WTC11 (cell line): Measurements from ENCODE around the gene SELPLG.

ENCODE experiments used
- FOXJ3 ChIP-seq: sonication (generic); formaldehyde crosslinking; IDR thresholded peaks from 2 replicates; pipeline ENCODE4 v1.9.0; 2021; ENCODE audit warnings: missing genetic modification reagents, mild to moderate bottlenecking, borderline replicate concordance
- NFYB ChIP-seq: sonication (generic); formaldehyde crosslinking; conservative IDR thresholded peaks from 2 replicates; pipeline ENCODE4 v1.8.0; 2022; ENCODE audit warnings: low read depth, missing genetic modification reagents
- NR1H2 ChIP-seq: sonication (generic); formaldehyde crosslinking; IDR thresholded peaks from 2 replicates; pipeline ENCODE4 v1.9.0; 2021; ENCODE audit warnings: mild to moderate bottlenecking, moderate library complexity, missing genetic modification reagents
- TCF7 ChIP-seq: sonication (generic); formaldehyde crosslinking; IDR thresholded peaks from 2 replicates; pipeline ENCODE4 v1.8.0; 2022; ENCODE audit warnings: mild to moderate bottlenecking, low read depth, missing genetic modification reagents, moderate library complexity
- TEAD4 ChIP-seq: sonication (generic); formaldehyde crosslinking; IDR thresholded peaks from 2 replicates; pipeline ENCODE4 v1.8.0; 2022; ENCODE audit warnings: mild to moderate bottlenecking, missing genetic modification reagents
- ZNF121 ChIP-seq: sonication (generic); formaldehyde crosslinking; IDR thresholded peaks from 2 replicates; pipeline ENCODE4 v1.8.0; 2023; ENCODE audit warnings: missing genetic modification reagents
- ZNF396 ChIP-seq: fragments of 250-450 bp; sonication (Bioruptor Pico); IDR thresholded peaks from 2 replicates; pipeline ENCODE4 v1.8.0; 2021; ENCODE audit warnings: mild to moderate bottlenecking, moderate library complexity, borderline replicate concordance
- ZNF416 ChIP-seq: fragments of 250-450 bp; sonication (Bioruptor Pico); IDR thresholded peaks from 2 replicates; pipeline ENCODE4 v1.9.0; 2021; ENCODE audit warnings: mild to moderate bottlenecking, inconsistent platforms
- TF ChIP-seq, protein P1 (sequence below): fragments of 200-600 bp; IDR thresholded peaks from 2 replicates; pipeline ENCODE4 v1.8.0; 2022; ENCODE audit warnings: antibody characterized with exemption
- TF ChIP-seq, protein P2 (sequence below): sonication (generic); formaldehyde crosslinking; IDR thresholded peaks from 2 replicates; pipeline ENCODE4 v1.8.1; 2023; ENCODE audit warnings: mild to moderate bottlenecking, missing genetic modification reagents, borderline replicate concordance
- TF ChIP-seq, protein P3 (sequence below): sonication (generic); formaldehyde crosslinking; IDR thresholded peaks from 2 replicates; pipeline ENCODE4 v1.8.0; 2023; ENCODE audit warnings: mild to moderate bottlenecking, missing genetic modification reagents
- TF ChIP-seq, protein P4 (sequence below): fragments of 250-450 bp; sonication (Bioruptor Pico); IDR thresholded peaks from 2 replicates; pipeline ENCODE4 v2.1.2; 2022; ENCODE audit warnings: mild to moderate bottlenecking, moderate library complexity
- TF ChIP-seq, protein P5 (sequence below): sonication (generic); formaldehyde crosslinking; IDR thresholded peaks from 2 replicates; pipeline ENCODE4 v1.8.0; 2023; ENCODE audit warnings: missing genetic modification reagents, mild to moderate bottlenecking, borderline replicate concordance

DNA sequence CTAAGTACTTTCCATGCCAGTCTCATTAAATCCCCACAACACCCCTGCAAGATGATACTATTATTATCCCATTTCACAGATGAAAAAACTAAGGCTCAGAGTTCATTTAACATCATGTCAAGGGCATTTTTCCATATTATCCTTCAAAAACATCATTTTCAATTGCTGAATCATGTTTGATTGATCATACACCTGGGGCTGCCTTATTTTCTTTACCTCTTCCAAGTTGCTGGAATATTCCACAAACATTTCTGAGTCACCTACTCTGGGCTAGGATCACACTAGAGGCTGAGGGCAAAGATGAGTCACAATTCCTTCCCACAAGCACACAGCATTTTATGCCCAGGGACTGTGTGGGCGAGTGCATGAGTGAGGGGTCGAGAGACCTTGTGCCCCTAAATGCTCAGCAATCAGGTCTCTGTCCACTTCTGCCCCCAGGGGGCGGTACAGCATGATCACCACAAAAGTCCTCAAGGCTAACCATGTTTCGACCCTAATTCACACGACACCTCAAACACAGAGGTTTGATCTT lies 21.7 kb downstream of the SELPLG start:
- no peak for TF ChIP-seq NFYB (CRISPR knock-in tag)
- TF ChIP-seq, protein P1, sequence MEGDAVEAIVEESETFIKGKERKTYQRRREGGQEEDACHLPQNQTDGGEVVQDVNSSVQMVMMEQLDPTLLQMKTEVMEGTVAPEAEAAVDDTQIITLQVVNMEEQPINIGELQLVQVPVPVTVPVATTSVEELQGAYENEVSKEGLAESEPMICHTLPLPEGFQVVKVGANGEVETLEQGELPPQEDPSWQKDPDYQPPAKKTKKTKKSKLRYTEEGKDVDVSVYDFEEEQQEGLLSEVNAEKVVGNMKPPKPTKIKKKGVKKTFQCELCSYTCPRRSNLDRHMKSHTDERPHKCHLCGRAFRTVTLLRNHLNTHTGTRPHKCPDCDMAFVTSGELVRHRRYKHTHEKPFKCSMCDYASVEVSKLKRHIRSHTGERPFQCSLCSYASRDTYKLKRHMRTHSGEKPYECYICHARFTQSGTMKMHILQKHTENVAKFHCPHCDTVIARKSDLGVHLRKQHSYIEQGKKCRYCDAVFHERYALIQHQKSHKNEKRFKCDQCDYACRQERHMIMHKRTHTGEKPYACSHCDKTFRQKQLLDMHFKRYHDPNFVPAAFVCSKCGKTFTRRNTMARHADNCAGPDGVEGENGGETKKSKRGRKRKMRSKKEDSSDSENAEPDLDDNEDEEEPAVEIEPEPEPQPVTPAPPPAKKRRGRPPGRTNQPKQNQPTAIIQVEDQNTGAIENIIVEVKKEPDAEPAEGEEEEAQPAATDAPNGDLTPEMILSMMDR = peak; percentile 71
- TF ChIP-seq TCF7 (CRISPR knock-in tag) = no peak
- TF ChIP-seq FOXJ3 (CRISPR knock-in tag) = no peak
- TF ChIP-seq, protein P2, sequence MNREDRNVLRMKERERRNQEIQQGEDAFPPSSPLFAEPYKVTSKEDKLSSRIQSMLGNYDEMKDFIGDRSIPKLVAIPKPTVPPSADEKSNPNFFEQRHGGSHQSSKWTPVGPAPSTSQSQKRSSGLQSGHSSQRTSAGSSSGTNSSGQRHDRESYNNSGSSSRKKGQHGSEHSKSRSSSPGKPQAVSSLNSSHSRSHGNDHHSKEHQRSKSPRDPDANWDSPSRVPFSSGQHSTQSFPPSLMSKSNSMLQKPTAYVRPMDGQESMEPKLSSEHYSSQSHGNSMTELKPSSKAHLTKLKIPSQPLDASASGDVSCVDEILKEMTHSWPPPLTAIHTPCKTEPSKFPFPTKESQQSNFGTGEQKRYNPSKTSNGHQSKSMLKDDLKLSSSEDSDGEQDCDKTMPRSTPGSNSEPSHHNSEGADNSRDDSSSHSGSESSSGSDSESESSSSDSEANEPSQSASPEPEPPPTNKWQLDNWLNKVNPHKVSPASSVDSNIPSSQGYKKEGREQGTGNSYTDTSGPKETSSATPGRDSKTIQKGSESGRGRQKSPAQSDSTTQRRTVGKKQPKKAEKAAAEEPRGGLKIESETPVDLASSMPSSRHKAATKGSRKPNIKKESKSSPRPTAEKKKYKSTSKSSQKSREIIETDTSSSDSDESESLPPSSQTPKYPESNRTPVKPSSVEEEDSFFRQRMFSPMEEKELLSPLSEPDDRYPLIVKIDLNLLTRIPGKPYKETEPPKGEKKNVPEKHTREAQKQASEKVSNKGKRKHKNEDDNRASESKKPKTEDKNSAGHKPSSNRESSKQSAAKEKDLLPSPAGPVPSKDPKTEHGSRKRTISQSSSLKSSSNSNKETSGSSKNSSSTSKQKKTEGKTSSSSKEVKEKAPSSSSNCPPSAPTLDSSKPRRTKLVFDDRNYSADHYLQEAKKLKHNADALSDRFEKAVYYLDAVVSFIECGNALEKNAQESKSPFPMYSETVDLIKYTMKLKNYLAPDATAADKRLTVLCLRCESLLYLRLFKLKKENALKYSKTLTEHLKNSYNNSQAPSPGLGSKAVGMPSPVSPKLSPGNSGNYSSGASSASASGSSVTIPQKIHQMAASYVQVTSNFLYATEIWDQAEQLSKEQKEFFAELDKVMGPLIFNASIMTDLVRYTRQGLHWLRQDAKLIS (CRISPR knock-in tag) = no peak
- TF ChIP-seq, protein P3, sequence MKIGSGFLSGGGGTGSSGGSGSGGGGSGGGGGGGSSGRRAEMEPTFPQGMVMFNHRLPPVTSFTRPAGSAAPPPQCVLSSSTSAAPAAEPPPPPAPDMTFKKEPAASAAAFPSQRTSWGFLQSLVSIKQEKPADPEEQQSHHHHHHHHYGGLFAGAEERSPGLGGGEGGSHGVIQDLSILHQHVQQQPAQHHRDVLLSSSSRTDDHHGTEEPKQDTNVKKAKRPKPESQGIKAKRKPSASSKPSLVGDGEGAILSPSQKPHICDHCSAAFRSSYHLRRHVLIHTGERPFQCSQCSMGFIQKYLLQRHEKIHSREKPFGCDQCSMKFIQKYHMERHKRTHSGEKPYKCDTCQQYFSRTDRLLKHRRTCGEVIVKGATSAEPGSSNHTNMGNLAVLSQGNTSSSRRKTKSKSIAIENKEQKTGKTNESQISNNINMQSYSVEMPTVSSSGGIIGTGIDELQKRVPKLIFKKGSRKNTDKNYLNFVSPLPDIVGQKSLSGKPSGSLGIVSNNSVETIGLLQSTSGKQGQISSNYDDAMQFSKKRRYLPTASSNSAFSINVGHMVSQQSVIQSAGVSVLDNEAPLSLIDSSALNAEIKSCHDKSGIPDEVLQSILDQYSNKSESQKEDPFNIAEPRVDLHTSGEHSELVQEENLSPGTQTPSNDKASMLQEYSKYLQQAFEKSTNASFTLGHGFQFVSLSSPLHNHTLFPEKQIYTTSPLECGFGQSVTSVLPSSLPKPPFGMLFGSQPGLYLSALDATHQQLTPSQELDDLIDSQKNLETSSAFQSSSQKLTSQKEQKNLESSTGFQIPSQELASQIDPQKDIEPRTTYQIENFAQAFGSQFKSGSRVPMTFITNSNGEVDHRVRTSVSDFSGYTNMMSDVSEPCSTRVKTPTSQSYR (CRISPR knock-in tag) = no peak
- TF ChIP-seq TEAD4 (CRISPR knock-in tag) = no peak
- TF ChIP-seq, protein P4, sequence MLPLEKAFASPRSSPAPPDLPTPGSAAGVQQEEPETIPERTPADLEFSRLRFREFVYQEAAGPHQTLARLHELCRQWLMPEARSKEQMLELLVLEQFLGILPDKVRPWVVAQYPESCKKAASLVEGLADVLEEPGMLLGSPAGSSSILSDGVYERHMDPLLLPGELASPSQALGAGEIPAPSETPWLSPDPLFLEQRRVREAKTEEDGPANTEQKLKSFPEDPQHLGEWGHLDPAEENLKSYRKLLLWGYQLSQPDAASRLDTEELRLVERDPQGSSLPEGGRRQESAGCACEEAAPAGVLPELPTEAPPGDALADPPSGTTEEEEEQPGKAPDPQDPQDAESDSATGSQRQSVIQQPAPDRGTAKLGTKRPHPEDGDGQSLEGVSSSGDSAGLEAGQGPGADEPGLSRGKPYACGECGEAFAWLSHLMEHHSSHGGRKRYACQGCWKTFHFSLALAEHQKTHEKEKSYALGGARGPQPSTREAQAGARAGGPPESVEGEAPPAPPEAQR (CRISPR knock-in tag) = no peak
- no peak for TF ChIP-seq ZNF121 (CRISPR knock-in tag)
- no peak for TF ChIP-seq ZNF416 (CRISPR knock-in tag)
- TF ChIP-seq NR1H2 (CRISPR knock-in tag) = no peak
- TF ChIP-seq ZNF396 (CRISPR knock-in tag) = no peak
- TF ChIP-seq, protein P5, sequence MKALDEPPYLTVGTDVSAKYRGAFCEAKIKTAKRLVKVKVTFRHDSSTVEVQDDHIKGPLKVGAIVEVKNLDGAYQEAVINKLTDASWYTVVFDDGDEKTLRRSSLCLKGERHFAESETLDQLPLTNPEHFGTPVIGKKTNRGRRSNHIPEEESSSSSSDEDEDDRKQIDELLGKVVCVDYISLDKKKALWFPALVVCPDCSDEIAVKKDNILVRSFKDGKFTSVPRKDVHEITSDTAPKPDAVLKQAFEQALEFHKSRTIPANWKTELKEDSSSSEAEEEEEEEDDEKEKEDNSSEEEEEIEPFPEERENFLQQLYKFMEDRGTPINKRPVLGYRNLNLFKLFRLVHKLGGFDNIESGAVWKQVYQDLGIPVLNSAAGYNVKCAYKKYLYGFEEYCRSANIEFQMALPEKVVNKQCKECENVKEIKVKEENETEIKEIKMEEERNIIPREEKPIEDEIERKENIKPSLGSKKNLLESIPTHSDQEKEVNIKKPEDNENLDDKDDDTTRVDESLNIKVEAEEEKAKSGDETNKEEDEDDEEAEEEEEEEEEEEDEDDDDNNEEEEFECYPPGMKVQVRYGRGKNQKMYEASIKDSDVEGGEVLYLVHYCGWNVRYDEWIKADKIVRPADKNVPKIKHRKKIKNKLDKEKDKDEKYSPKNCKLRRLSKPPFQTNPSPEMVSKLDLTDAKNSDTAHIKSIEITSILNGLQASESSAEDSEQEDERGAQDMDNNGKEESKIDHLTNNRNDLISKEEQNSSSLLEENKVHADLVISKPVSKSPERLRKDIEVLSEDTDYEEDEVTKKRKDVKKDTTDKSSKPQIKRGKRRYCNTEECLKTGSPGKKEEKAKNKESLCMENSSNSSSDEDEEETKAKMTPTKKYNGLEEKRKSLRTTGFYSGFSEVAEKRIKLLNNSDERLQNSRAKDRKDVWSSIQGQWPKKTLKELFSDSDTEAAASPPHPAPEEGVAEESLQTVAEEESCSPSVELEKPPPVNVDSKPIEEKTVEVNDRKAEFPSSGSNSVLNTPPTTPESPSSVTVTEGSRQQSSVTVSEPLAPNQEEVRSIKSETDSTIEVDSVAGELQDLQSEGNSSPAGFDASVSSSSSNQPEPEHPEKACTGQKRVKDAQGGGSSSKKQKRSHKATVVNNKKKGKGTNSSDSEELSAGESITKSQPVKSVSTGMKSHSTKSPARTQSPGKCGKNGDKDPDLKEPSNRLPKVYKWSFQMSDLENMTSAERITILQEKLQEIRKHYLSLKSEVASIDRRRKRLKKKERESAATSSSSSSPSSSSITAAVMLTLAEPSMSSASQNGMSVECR (CRISPR knock-in tag) = no peak
